ENCODE data around the gene PDE11A.
A peak's percentile ranks its signal among the peaks of the same experiment; 100 is the strongest.

Gene PDE11A

GRCh38 chr2:177639262-177639914 is 433.2 kb downstream of the PDE11A start:
- Mint-ChIP-seq H3K27ac (no peak overlapping the region), H3K27me3 (peaks cover 11% of the 10 kb centered on the region), H3K4me1 (ENCODE audit: low read depth) (no peaks in the 10 kb centered on the region), H3K9me3 (no peaks in the 10 kb centered on the region), H3K36me3 (ENCODE audit: low read depth) (no peaks in the 10 kb centered on the region), H3K4me3 (no peak overlapping the region)

GRCh38 chr2:177638507-177638906 is 434.1 kb downstream of the PDE11A start:
- Mint-ChIP-seq H3K4me3 (no peak overlapping the region), H3K36me3 (ENCODE audit: low read depth) (no peaks in the 10 kb centered on the region), H3K27ac (no peak overlapping the region), H3K27me3 (peaks cover 11% of the 10 kb centered on the region), H3K9me3 (no peaks in the 10 kb centered on the region), H3K4me1 (ENCODE audit: low read depth) (no peaks in the 10 kb centered on the region)

DNA sequence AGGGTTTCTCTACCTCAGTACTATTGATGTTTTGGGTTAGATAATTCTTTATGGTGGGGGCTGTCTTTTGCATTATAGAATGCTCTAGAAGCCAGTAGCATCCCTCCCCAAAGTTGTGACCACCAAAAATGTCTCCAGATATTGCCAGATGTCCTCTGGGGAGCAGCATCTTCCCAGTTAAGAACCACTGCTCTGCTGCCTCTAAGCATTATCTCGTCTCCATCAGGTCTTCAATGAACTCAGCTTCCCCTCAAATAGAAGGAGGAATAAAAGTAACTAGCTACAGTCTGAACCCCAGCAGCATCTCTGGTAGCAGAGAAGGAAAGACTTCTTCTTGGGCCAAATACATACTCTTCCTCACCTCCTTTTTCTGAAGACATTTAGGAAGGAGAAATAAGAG is 435.9 kb downstream of the PDE11A start:
- no peak overlapping the region for H3K4me3 Mint-ChIP-seq
- no peaks in the 10 kb centered on the region for H3K9me3 Mint-ChIP-seq
- no peaks in the 10 kb centered on the region for H3K36me3 Mint-ChIP-seq (ENCODE audit: low read depth)
- peaks cover 11% of the 10 kb centered on the region for H3K27me3 Mint-ChIP-seq
- no peaks in the 10 kb centered on the region for H3K4me1 Mint-ChIP-seq (ENCODE audit: low read depth)
- H3K27ac Mint-ChIP-seq: no peak overlapping the region

GRCh38 chr2:177635696-177636095 is 436.9 kb downstream of the PDE11A start:
- H3K4me3 Mint-ChIP-seq: no peak overlapping the region
- no peak overlapping the region for H3K27ac Mint-ChIP-seq
- no peaks in the 10 kb centered on the region for H3K4me1 Mint-ChIP-seq (ENCODE audit: low read depth)
- no peaks in the 10 kb centered on the region for H3K36me3 Mint-ChIP-seq (ENCODE audit: low read depth)
- H3K27me3 Mint-ChIP-seq: peaks cover 5% of the 10 kb centered on the region
- H3K9me3 Mint-ChIP-seq: no peaks in the 10 kb centered on the region

DNA sequence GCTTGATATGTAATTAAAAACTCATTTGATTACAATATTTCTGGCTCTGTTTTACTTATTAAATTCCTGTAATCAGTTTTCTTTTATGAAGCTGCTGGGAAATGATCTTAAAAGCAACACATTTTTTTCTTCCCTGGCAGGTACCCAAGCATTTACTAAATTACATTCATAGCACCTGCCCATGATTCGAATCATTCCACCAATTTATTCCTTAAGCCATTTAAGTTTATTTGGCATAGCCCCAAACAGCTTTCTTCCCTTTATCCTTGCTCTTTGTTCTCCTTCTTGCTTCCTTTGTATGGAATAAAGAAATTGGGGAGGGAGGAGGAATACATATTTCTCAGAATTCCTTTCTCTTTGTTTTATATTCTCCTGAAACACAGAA is 438.7 kb downstream of the PDE11A start:
- no peak overlapping the region for H3K4me3 Mint-ChIP-seq
- no peaks in the 10 kb centered on the region for H3K36me3 Mint-ChIP-seq (ENCODE audit: low read depth)
- H3K9me3 Mint-ChIP-seq: no peaks in the 10 kb centered on the region
- no peak overlapping the region for H3K27ac Mint-ChIP-seq
- H3K4me1 Mint-ChIP-seq (ENCODE audit: low read depth): no peaks in the 10 kb centered on the region
- H3K27me3 Mint-ChIP-seq: peaks cover 4% of the 10 kb centered on the region

- Mint-ChIP-seq H3K27me3 (peaks cover 6% of the 10 kb centered on the region), H3K4me1 (ENCODE audit: low read depth) (no peaks in the 10 kb centered on the region), H3K27ac (no peak overlapping the region), H3K36me3 (ENCODE audit: low read depth) (no peaks in the 10 kb centered on the region), H3K9me3 (no peaks in the 10 kb centered on the region), H3K4me3 (no peak overlapping the region)
Measured at GRCh38 chr2:177633111-177633510, 439.5 kb downstream of the PDE11A start.

DNA sequence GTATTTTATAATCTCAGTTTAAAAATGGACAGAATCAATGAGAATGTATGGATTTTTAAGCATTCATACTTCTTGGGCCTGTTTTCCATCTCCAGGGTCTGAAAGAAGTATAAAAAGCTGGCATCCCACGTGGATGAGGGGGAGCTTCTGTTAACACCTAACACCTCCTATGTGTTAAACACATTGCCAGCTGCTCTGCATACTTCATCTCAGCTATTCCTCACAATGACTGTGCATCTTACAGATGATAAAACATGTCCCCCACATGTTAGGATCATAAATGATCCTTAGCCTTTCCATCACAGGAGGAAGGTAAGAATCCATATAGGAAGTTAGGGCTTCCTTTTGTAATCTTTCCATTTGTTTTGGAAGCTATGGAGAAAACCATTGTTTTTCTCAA is 440.9 kb downstream of the PDE11A start:
- no peak overlapping the region for H3K4me3 Mint-ChIP-seq
- no peaks in the 10 kb centered on the region for H3K9me3 Mint-ChIP-seq
- no peak overlapping the region for H3K27ac Mint-ChIP-seq
- peaks cover 10% of the 10 kb centered on the region for H3K27me3 Mint-ChIP-seq
- no peaks in the 10 kb centered on the region for H3K4me1 Mint-ChIP-seq (ENCODE audit: low read depth)
- H3K36me3 Mint-ChIP-seq (ENCODE audit: low read depth): no peaks in the 10 kb centered on the region

GRCh38 chr2:177629357-177630024 is 443.1 kb downstream of the PDE11A start:
- Mint-ChIP-seq H3K4me1 (ENCODE audit: low read depth) (no peaks in the 10 kb centered on the region), H3K27ac (no peak overlapping the region), H3K4me3 (no peak overlapping the region), H3K9me3 (no peaks in the 10 kb centered on the region), H3K27me3 (peaks cover 11% of the 10 kb centered on the region), H3K36me3 (ENCODE audit: low read depth) (no peaks in the 10 kb centered on the region)

GRCh38 chr2:177628831-177629230 is 443.7 kb downstream of the PDE11A start:
- Mint-ChIP-seq H3K36me3 (ENCODE audit: low read depth) (no peaks in the 10 kb centered on the region), H3K4me3 (no peak overlapping the region), H3K4me1 (ENCODE audit: low read depth) (no peaks in the 10 kb centered on the region), H3K9me3 (no peaks in the 10 kb centered on the region), H3K27ac (no peak overlapping the region), H3K27me3 (peaks cover 13% of the 10 kb centered on the region)

- no peaks in the 10 kb centered on the region for H3K9me3 Mint-ChIP-seq
- H3K27ac Mint-ChIP-seq: no peak overlapping the region
- H3K27me3 Mint-ChIP-seq: peaks cover 15% of the 10 kb centered on the region
- no peaks in the 10 kb centered on the region for H3K36me3 Mint-ChIP-seq (ENCODE audit: low read depth)
- no peak overlapping the region for H3K4me3 Mint-ChIP-seq
- H3K4me1 Mint-ChIP-seq (ENCODE audit: low read depth): no peaks in the 10 kb centered on the region
Measured at GRCh38 chr2:177625744-177626650, 446.6 kb downstream of the PDE11A start.

DNA sequence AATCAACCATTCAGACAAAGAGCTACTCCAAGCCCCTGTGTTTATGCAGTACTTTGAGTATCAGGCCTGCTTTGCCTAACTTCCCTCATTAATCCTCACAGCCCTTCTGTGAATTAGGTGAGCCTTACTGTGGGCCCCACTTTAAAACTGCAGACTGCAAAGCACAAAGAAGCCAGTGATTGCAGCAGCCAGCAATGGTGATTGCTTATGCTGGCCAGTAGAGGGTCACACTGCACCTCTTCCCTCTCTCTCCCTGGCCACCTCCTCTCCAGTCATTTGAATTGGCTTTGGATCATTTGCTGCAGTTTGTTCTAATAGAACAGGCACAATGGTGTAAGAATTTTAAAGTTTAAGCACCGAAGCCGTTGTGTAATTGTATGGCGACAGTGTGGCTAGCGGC is 450.1 kb downstream of the PDE11A start:
- no peak overlapping the region for H3K4me3 Mint-ChIP-seq
- peaks cover 12% of the 10 kb centered on the region for H3K27me3 Mint-ChIP-seq
- H3K36me3 Mint-ChIP-seq (ENCODE audit: low read depth): no peaks in the 10 kb centered on the region
- no peaks in the 10 kb centered on the region for H3K9me3 Mint-ChIP-seq
- H3K27ac Mint-ChIP-seq: no peak overlapping the region
- peaks cover 9% of the 10 kb centered on the region for H3K4me1 Mint-ChIP-seq (ENCODE audit: low read depth)

DNA sequence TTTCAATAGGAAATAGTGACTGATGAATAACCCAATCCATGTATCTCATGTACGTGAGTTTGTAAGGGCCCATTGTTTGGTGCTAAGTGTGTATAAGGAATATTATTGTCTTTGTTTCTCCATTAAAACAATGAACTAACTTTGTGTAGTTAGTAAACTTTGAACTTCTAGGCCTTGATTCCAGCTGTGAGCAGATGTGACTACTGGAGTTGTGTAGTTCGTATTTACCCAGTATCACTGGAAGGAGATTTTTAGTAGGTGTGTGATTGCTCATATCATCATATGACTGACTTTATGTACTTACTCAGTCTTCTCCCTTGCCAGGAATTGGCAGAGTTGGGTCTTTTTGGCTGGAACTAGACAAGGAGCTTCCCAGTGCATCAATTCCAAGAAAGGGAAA is 452.6 kb downstream of the PDE11A start:
- Mint-ChIP-seq H3K4me1 (ENCODE audit: low read depth) (peaks cover 9% of the 10 kb centered on the region), H3K36me3 (ENCODE audit: low read depth) (no peaks in the 10 kb centered on the region), H3K27me3 (peaks cover 13% of the 10 kb centered on the region), H3K27ac (no peak overlapping the region), H3K4me3 (peak overlapping the region; percentile 39), H3K9me3 (peaks cover 4% of the 10 kb centered on the region)

DNA sequence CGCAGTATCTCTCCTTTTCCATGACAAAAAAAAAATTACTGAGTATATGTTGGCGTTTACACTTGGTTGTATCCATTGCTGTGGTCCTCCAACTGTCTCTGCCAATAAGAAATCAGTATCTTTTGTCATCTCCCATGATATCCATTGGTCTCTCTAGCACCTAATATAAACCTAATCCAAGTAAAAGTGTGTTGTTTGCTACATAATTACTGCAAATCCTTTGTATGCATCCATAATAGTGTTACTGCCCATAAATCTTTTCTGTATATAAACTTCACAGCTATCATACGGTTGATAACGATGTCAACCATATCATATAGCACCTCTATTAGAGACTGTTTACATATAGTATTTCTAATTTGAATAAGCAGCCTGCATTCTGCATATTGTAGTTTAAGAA is 453.1 kb downstream of the PDE11A start:
- Mint-ChIP-seq H3K4me1 (ENCODE audit: low read depth) (peaks cover 9% of the 10 kb centered on the region), H3K9me3 (peaks cover 4% of the 10 kb centered on the region), H3K27ac (peak overlapping the region; percentile 100), H3K4me3 (peak overlapping the region; percentile 95), H3K36me3 (ENCODE audit: low read depth) (no peaks in the 10 kb centered on the region), H3K27me3 (peaks cover 13% of the 10 kb centered on the region)

GRCh38 chr2:177618255-177619253 is 454.0 kb downstream of the PDE11A start:
- peak overlapping the region; percentile 100 for H3K27ac Mint-ChIP-seq
- H3K27me3 Mint-ChIP-seq: peaks cover 9% of the 10 kb centered on the region
- peaks cover 4% of the 10 kb centered on the region for H3K9me3 Mint-ChIP-seq
- H3K4me3 Mint-ChIP-seq: peak overlapping the region; percentile 95
- H3K36me3 Mint-ChIP-seq (ENCODE audit: low read depth): no peaks in the 10 kb centered on the region
- H3K4me1 Mint-ChIP-seq (ENCODE audit: low read depth): peaks cover 9% of the 10 kb centered on the region

Data from stimulated activated naive CD8-positive, alpha-beta T cell treated with anti-CD3 and anti-CD28 coated beads, Interleukin-15, Interleukin-2, amounts not matched to agents 100 ng/mL and 50 ng/mL, for 24 hours (primary cell).